Caco-2 (cell line): ENCODE results near the gene DLG2. TPM values are rescaled to one million over a fixed set of nuclear protein-coding genes. Genes with fewer than 3 reads are reported as not detected.

Experiments used
- BruUV-seq: library from RNA; stranded (reverse); fragments of 400-500 nt; replicated peaks from 2 replicates; lab custom pipeline; 2021; lab: Mats Ljungman, UMichigan
- CTCF ChIA-PET: fragments of 300-600 bp; sonication (Branson Sonifier 250); formaldehyde crosslinking; loops from one replicate; lab custom pipeline; 2022; ENCODE audit warnings: antibody characterized with exemption; lab: Charles Lee
- POLR2A ChIA-PET: fragments of 300-600 bp; sonication (Branson Sonifier 250); formaldehyde crosslinking; loops from one replicate; lab custom pipeline; 2022; ENCODE audit warnings: antibody characterized with exemption; lab: Charles Lee
- DNase-seq, 2 experiments: peaks; one replicate each; pipeline versions ENCODE4 v3.0.0 to v3.0.0-alpha.2; 2020 to 2022
- H3K27me3 ChIP-seq: replicated peaks from 2 replicates; pipeline ENCODE4 v1.6.0; 2011; ENCODE audit warnings: low read length; ENCODE audit not compliant: control insufficient read depth, insufficient read depth
- H3K36me3 ChIP-seq: 2 replicates; pipeline ENCODE4 v1.5.1; 2011; ENCODE audit warnings: low read length; ENCODE audit not compliant: control insufficient read depth, insufficient read depth
- H3K4me1 ChIP-seq: fragments of 250-450 bp; sonication (Bioruptor Pico); 2 replicates; pipeline ENCODE4 v1.5.1; 2020; ENCODE audit warnings: mild to moderate bottlenecking
- H3K4me3 ChIP-seq: 2 replicates; pipeline ENCODE4 v1.5.1; 2011; ENCODE audit warnings: low read depth, mild to moderate bottlenecking, control low read depth, low read length
- H3K9me3 ChIP-seq: fragments of 250-450 bp; sonication (Bioruptor Pico); 2 replicates; pipeline ENCODE4 v1.5.1; 2020; ENCODE audit warnings: mild to moderate bottlenecking, moderate library complexity
- H3K27ac Mint-ChIP-seq: one replicate; pipeline ENCODE4 v1.8.0; 2022; ENCODE audit warnings: mixed read lengths; ENCODE audit not compliant: unreplicated experiment
- H3K27me3 Mint-ChIP-seq: one replicate; pipeline ENCODE4 v1.8.0; 2022; ENCODE audit warnings: mixed read lengths; ENCODE audit not compliant: insufficient read depth, unreplicated experiment
- H3K36me3 Mint-ChIP-seq: one replicate; pipeline ENCODE4 v1.8.0; 2022; ENCODE audit warnings: mild to moderate bottlenecking, mixed read lengths; ENCODE audit not compliant: insufficient read depth, unreplicated experiment
- H3K4me1 Mint-ChIP-seq: one replicate; pipeline ENCODE4 v1.8.0; 2022; ENCODE audit warnings: low read depth, mixed read lengths; ENCODE audit not compliant: unreplicated experiment
- H3K4me3 Mint-ChIP-seq: one replicate; pipeline ENCODE4 v1.8.0; 2022; ENCODE audit warnings: mild to moderate bottlenecking, moderate library complexity, mixed read lengths; ENCODE audit not compliant: unreplicated experiment
- H3K9me3 Mint-ChIP-seq: one replicate; pipeline ENCODE4 v1.8.0; 2022; ENCODE audit warnings: mixed read lengths; ENCODE audit not compliant: unreplicated experiment
- CTCF ChIP-seq, 2 experiments: fragments of 200-600 bp in 1 of 2; IDR thresholded peaks; 1 replicate in 1 of 2; 2 replicates in 1 of 2; pipeline versions ENCODE4 v1.5.1 to v1.8.0; 2011 to 2022; ENCODE audit warnings: antibody characterized with exemption in 1 of 2, control low read depth in 1 of 2, inconsistent platforms in 1 of 2, low read depth in 1 of 2, low read length in 1 of 2, mild to moderate bottlenecking in 1 of 2, moderate library complexity in 1 of 2; ENCODE audit not compliant: insufficient read depth in 1 of 2, severe bottlenecking in 1 of 2, unreplicated experiment in 1 of 2
- intact Hi-C: fragments of 100-400 bp; cut with micrococcal nuclease; formaldehyde crosslinking; loops from one replicate; pipeline ENCODE4 v1.10.0; 2022; ENCODE audit not compliant: unreplicated experiment
- total RNA-seq: library from RNA; stranded (reverse); gene quantifications from 2 replicates; pipeline ENCODE4 v1.2.3, GENCODE V29; 2022

Gene DLG2
- total RNA-seq, 1 experiment from 2014 or later, result 21.6 TPM

DNA sequence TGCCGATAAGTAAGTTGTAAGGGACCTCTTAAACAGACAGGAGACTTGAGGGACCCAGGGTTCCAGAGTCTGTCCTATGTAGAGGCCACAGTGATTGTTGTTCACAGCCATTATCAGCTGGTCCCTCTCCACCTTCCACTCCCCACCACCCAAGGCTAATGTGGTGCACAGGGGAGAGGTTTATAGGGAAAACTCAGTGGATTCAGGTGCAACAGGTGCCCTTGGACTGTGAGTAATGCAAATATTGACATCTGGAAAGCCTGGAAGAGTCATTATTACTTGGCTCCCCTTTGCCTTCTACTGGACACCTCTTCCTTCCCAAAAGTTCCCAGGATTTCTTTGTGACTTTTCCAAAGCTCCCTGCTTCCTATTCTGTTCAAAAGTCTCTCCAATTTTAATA is 1899.9 kb downstream of the DLG2 start:
- intact Hi-C loops, result no loop called here
- POLR2A ChIA-PET, result no interaction called here
- no peak for DNase-seq
- no peak for TF ChIP-seq CTCF (IDR thresholded peaks at IDR 0.05; ENCODE audit: insufficient read depth in 1 of 2, low read depth in 1 of 2, low read length in 1 of 2, severe bottlenecking in 1 of 2, unreplicated experiment in 1 of 2)
- Histone ChIP-seq H3K36me3 (no peaks in the 10 kb centered on the region), H3K27me3 (no peaks in the 10 kb centered on the region), H3K4me3 (no peak overlapping the region), H3K4me1 (peaks cover 36% of the 10 kb centered on the region), H3K9me3 (no peaks in the 10 kb centered on the region)
- no TSS peak for BruUV-seq
- Mint-ChIP-seq H3K4me3 (no peak overlapping the region), H3K4me1 (peaks cover 27% of the 10 kb centered on the region), H3K27ac (peak overlapping the region; percentile 9), H3K27me3 (no peaks in the 10 kb centered on the region), H3K9me3 (no peaks in the 10 kb centered on the region), H3K36me3 (peaks cover 12% of the 10 kb centered on the region)
- CTCF ChIA-PET, result no interaction called here

DNA sequence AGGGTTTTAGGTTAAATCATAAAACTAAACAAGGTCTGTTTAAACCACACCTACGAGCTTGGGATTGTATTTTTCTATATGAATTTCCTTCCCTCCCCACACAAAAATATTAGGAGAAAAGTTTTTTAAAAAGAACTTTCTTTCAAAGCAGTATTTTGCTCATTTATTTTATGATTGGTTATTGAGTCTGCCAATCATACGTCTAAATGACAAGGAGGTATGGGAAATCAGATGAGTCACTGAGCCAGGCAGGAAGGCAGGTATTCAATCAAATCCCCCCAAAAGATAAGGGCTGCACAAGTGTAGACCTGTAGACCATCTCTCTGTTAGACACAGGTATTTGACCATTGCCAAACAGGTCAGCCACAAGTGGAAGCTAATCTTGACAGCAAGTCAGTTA is 1900.8 kb downstream of the DLG2 start:
- Histone ChIP-seq H3K4me3 (no peak overlapping the region), H3K4me1 (peaks cover 43% of the 10 kb centered on the region), H3K36me3 (no peaks in the 10 kb centered on the region), H3K9me3 (no peaks in the 10 kb centered on the region), H3K27me3 (no peaks in the 10 kb centered on the region)
- no peak for TF ChIP-seq CTCF (IDR thresholded peaks at IDR 0.05; ENCODE audit: insufficient read depth in 1 of 2, low read depth in 1 of 2, low read length in 1 of 2, severe bottlenecking in 1 of 2, unreplicated experiment in 1 of 2)
- DNase-seq, result no peak
- CTCF ChIA-PET, result interaction anchor here (0.6 kb wide), 1 partner anchor 19 kb away, joined by 3 read pairs; no protein-coding TSS in a partner anchor
- Mint-ChIP-seq H3K4me1 (peaks cover 31% of the 10 kb centered on the region), H3K4me3 (no peak overlapping the region), H3K27ac (peak overlapping the region; percentile 9), H3K27me3 (no peaks in the 10 kb centered on the region), H3K36me3 (peaks cover 12% of the 10 kb centered on the region), H3K9me3 (no peaks in the 10 kb centered on the region)
- POLR2A ChIA-PET, result no interaction called here
- intact Hi-C loops, result no loop called here
- no TSS peak for BruUV-seq

DNA sequence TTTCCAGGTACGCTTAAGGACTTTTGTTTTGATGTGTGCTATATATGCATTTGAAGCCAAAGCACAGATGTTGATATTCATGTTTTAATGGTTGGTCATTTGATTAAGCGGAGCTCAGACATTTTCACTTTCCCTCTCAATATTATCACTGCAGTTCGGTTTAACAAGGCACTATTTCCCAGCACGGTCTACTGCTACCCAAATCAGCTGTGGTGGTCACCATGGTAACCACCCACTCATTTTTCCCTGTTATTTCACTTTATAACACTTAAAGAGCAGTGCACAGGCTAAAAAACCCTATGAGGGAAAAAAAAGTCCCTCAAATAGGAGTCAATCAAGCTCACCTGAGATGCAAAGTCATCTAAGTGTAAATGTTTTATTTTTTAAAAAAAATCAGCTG is 1901.4 kb downstream of the DLG2 start:
- CTCF ChIA-PET, result interaction anchor here (0.6 to 3.8 kb wide), 4 partner anchors 15 to 433 kb away, joined by 3 to 82 read pairs (median 24); no protein-coding TSS in a partner anchor
- H3K9me3 ChIP-seq, result no peaks in the 10 kb centered on the region
- H3K4me3 ChIP-seq, result no peak overlapping the region

More for the DNA sequence above, 1901.4 kb downstream of the DLG2 start:
- no peaks in the 10 kb centered on the region for H3K27me3 Mint-ChIP-seq
- DNase-seq, result no peak
- peak overlapping the region; percentile 96 for H3K27ac Mint-ChIP-seq
- H3K36me3 Mint-ChIP-seq, result peaks cover 12% of the 10 kb centered on the region
- no peak for TF ChIP-seq CTCF (IDR thresholded peaks at IDR 0.05; ENCODE audit: insufficient read depth in 1 of 2, low read depth in 1 of 2, low read length in 1 of 2, severe bottlenecking in 1 of 2, unreplicated experiment in 1 of 2)
- H3K4me1 Mint-ChIP-seq, result peaks cover 37% of the 10 kb centered on the region
- no TSS peak for BruUV-seq
- intact Hi-C loops, result loop anchor here (2.0 kb wide), 2 partner anchors 77 to 825 kb away; partner anchors contain the start of genes DDIAS and PRCP
- H3K36me3 ChIP-seq, result no peaks in the 10 kb centered on the region
- POLR2A ChIA-PET, result interaction anchor here (1.0 kb wide), 1 partner anchor 440 kb away, joined by 6 read pairs; the partner anchor contains the start of gene CCDC90B
- no peaks in the 10 kb centered on the region for H3K9me3 Mint-ChIP-seq
- peak overlapping the region; percentile 84 for H3K4me3 Mint-ChIP-seq
- H3K4me1 ChIP-seq, result peaks cover 45% of the 10 kb centered on the region
- no peaks in the 10 kb centered on the region for H3K27me3 ChIP-seq
